OCI-LY3 (cell line): ENCODE results near the gene KRTAP12-3.

Experiments
- CTCF ChIP-seq: fragments of 200-600, 300-600 bp; sonication (generic); IDR thresholded peaks from 2 replicates; pipeline ENCODE4 v1.5.1; 2014; ENCODE audit warnings: antibody characterized with exemption, low read length, low read depth
- EZH2phosphoT487 ChIP-seq: fragments of 200-600 bp; shearing (Covaris generic); IDR thresholded peaks from 2 replicates; pipeline ENCODE4 v1.6.1; 2018; ENCODE audit warnings: antibody characterized with exemption, mixed run types, low read depth

- TF ChIP-seq CTCF (no peak), EZH2phosphoT487 (no peak)
These were observed 45.0 kb upstream of the KRTAP12-3 start for GRCh38 chr21:44612669-44613229.
